ENCODE measurements around the gene SLC35G6.
"Not testable (repeated sequence)": the region's sequence is repeated elsewhere in the genome, so short reads cannot be mapped to it uniquely, and the experiment has no call there.

SLC35G6 gene

DNA sequence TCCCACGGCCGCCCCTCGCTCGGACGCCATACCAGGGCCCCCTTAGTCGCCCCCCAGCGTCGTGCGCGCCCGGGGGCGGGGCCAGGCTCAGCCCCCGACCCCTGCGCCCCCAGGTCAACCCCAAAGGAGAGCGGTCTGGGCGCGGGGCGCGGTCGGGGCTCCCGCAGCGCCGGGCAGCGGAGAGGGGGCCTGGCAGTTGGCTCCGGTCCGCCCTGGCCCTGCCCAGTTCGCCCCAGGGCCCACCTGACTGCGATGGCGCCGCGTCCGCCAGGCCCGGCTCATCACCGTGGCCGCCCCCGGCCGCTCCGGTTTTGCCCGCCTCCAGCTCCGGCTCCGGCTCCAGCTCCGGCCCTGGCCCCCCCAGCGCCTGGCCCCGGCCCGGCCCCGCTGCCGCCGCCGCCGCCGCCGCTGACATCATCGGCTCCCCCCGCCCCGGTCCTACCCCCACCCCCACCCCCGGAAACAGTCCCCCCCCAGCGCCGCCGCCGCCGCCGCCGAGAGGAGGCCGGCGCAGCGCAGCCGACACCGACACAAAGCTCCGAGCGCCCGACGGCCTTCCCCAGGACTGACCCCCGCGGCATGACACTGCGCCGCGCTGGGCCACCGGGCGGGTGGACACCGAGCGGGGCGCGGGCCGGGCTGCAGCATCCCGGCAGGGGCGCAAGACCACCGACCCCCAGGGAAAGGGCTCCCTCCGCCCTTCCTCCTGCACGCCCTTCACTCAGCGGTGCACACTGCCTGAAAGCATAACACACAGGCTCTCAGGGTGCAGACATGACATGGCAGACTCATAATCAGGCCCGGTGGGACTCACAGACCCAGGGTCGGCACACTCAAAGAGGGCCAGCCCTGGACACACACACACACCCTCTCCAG is 1.8 kb upstream of the SLC35G6 start, which contains the start of gene ZBTB4:
ZBTB4 (minus strand) TSS at position 419 of the 876 bp plus-strand sequence. CDS start 12,830 bp downstream, outside the sequence.
- no peak for DNase-seq (ENCODE audit: low read depth)

DNA sequence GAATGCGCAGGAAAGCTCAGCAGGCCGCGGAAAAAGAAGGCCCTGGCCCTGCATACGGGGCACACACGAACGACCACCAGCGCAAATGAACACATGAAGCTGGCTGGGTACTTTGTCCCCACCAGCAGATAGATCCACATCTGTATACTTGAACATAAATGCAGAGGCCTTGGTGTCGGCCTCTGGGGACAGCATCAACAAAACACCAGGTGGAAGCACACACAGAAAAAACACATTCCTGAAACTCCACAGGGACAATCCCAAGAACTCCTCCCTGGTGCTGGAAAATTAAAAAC is 1.2 kb upstream of the SLC35G6 start:
- no peak for DNase-seq (ENCODE audit: low read depth)

DNA sequence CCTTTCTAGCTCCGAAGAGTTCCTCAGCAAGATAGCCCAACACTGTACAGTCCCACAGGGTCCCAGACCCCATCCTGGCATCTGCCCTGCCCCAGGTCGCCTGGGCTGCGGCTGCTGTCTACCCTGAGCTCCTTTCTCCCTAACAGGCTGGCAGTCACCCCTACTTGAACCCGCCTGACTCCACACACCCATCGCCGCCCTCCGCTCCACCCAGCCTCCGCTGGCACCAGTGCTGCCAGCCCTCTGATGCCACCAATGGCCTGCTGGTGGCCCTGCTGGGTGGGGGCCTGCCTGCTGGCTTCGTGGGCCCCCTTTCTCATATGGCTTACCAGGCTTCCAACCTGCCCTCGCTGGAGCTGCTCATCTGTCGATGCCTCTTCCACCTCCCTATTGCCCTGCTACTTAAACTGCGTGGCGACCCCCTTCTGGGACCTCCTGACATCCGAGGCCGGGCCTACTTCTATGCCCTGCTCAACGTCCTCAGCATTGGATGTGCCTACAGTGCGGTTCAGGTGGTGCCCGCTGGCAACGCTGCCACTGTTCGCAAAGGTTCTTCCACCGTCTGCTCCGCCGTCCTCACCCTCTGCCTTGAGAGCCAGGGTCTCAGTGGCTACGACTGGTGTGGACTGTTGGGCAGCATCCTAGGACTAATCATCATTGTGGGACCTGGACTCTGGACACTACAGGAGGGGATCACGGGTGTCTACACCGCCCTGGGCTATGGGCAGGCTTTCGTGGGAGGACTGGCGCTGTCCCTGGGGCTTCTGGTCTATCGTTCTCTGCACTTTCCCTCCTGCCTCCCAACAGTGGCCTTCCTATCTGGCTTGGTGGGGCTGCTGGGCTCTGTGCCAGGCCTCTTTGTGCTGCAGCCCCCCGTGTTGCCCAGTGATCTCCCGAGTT is 846 bp downstream of the SLC35G6 start:
- DNase-seq (ENCODE audit: low read depth) = not testable (repeated sequence)

DNA sequence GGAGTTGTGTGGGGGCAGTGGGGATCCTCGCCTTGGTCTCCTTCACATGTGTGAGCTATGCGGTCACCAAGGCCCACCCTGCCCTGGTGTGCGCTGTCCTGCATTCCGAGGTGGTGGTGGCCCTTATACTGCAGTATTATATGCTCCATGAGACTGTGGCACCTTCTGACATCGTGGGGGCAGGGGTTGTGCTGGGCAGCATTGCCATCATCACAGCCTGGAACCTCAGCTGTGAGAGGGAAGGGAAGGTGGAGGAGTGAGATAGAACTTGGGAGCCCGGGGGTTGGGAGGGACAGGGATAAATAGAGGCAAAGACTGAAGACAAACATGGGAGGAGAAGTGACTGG is 1.5 kb downstream of the SLC35G6 start:
- DNase-seq (ENCODE audit: low read depth) = not testable (repeated sequence)

DNA sequence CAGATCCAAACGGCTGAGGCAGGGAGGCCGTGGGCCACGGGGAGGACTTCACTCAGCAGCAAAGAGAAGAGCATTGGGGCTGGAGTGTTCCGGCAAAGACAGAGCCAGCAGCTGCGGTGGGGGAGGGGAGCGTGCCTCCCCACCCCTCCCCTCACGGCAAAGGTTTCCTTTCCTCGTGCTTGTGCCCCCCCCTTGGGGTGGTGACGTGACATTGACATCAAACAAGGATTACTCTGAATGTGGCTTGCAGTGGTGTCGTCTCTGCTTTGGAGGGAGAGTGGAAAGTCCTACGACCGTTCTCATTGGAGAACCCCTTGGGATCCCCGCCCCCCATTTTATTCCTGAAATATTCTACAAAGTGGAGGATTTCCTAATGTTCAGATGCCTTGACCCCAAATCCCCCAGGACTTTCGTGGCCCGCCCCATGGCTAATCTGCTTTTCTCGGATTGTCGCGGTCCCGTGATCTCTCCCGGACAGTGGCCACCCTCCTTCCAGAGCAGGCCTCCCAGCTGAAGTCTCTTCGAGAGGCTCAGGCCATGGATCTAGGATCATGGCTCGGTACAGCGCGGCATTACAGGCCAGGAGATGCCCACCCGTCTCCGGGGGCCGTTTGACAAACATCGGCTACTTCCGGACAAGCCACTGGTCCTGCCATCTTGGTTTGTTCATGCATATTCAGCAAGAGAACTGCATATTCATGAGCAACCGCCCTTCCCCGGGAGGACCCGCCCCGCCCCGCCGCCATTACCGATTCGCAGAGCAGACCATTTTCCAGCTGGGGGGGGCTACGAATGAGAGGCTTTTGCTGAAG is 2.2 kb downstream of the SLC35G6 start:
- DNase-seq (ENCODE audit: low read depth) = peak; percentile 53

DNA sequence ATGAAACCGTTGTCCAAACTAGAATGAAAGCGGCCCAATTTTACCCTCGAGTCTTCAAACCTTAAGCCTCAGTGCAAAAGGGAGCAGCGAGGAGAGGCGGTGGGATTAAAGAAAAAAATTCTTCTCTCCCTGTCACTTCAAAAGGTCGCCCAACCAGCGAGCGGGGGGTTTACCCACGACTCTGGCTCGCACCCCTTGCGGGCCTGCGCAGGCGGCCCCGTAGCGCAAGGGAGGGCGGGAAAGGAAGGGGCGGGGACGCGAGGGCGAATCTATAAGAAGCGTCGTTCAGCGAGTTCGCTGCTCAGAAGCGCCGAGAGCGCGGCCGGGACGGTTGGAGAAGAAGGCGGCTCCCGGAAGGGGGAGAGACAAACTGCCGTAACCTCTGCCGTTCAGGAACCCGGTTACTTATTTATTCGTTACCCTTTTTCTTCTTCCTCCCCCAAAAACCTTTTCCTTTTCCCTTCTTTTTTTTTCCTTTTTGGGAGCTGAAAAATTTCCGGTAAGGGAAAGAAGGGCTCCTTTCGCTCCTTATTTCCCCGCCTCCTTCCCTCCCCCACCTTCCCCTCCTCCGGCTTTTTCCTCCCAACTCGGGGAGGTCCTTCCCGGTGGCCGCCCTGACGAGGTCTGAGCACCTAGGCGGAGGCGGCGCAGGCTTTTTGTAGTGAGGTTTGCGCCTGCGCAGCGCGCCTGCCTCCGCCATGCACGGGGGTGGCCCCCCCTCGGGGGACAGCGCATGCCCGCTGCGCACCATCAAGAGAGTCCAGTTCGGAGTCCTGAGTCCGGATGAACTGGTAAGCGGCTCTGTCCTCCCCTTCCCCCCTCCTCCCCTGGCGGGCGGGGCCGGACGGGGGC is 3.0 kb downstream of the SLC35G6 start, which contains the start of gene POLR2A:
POLR2A (plus strand) TSS at position 300 of the 852 bp plus-strand sequence.
- peak; percentile 94 for DNase-seq (ENCODE audit: low read depth)

DNA sequence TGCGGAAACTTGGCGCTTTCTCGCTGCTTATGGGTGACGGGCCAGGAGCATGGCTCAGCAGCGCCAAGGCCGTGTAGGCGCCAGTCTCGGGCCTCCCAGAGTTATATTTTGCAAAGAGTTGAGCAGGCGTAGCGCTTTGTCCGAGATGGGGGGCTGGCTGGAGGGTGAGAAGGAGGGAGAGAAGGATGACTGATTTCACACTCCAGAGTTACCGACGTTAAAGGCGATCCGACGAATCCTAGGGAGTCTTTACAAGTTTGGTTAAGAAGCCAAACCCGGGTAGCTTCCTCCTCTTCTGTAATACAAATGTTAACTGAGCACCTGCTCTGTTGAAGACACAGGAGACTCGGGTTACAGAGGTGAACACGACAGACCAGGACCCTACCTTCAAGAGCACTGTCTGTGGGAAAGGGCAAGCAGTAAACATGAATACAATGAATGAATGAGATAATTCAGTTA is 3.7 kb downstream of the SLC35G6 start:
- DNase-seq (ENCODE audit: low read depth) = no peak

DNA sequence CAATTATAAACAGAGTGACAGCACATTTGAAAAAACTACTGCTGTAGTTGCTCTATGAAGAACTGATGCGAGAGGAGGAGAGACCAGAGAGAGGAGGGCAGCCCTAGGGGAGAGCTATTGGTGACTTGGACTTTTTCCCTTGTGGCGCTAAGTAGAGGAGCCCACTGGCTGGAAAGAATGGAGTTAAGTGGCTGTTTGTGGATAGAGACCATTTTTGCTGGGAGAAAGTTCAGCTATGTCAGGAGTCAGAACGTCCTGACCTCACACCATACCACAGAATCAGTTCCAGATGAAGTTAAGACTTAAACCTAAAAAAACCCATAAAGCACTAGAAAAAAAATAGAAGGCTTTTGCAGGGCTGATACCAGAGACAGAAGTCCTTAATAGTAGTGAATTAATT is 4.9 kb downstream of the SLC35G6 start:
- DNase-seq (ENCODE audit: low read depth) = no peak

DNA sequence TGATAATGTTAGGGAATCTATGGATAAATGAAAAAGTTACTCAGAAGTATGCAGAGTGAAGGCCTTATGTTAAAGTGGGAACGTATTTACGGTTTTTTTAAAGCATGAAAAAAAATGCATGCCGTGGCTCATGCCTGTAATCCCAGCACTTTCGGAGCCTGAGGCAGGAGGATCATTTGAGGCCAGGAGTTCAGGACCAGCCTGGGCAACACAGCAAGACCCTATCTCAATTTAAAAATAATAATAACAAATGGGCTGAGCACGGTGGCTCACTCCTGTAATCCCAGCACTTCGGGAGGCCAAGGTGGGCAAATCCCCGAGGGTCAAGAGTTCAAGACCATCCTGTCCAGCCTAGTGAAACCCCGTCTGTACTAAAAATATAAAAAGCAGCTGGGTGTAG is 8.9 kb downstream of the SLC35G6 start:
- no peak for DNase-seq (ENCODE audit: low read depth)

DNA sequence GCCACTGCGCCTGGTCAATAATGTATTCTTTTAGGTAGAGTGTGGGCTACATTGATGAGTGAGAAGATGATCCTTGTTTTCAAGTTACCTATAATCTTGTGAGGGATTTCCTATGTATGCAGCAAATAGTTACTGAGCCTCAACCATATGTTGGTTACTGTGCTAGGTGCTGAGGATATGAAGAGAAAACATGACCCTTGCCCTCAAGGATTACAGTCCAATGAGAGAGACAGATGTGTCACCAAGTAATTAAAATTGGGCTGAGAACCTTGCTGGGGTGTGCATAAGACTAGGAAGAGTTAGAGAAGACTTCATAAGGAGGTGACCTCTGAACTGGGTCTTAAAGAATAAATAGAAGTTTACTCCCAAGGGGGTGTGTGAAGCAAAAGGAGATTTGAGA is 10.3 kb downstream of the SLC35G6 start:
- DNase-seq (ENCODE audit: low read depth) = no peak

DNA sequence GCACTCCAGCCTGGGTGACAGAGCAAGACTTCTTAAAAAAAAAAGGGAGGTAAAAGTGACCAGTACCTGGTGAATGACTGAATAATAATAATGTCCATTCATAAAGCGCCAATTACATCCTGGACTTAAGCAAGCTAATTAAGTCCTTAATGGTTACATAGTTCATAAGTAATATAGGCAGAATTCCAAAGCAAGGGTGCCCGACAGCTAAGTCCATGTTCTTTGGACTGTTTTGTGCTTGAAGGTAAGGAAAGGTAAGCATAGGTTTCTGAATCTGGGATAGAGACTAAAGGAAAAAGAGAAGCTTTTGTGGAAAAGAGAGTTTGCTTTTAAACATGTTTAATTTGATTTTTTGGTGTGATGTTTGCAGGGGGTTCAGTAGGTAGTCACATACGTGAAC is 12.7 kb downstream of the SLC35G6 start:
- DNase-seq (ENCODE audit: low read depth) = no peak

DNA sequence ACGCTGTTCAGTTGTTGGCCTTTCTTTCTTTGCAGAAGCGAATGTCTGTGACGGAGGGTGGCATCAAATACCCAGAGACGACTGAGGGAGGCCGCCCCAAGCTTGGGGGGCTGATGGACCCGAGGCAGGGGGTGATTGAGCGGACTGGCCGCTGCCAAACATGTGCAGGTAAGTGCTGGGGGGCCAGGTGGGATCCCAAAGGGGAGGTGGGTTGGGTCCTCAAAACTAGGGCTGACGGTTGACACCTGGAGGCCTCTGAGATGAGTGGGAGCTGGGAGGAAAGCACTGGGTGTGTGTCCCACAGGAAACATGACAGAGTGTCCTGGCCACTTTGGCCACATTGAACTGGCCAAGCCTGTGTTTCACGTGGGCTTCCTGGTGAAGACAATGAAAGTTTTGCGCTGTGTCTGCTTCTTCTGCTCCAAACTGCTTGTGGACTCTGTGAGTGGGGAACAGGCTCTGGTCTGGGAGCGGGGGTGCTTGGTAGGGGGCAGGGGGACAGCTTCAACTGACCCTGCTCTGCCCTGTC is 14.7 kb downstream of the SLC35G6 start:
- no peak for DNase-seq (ENCODE audit: low read depth)

DNA sequence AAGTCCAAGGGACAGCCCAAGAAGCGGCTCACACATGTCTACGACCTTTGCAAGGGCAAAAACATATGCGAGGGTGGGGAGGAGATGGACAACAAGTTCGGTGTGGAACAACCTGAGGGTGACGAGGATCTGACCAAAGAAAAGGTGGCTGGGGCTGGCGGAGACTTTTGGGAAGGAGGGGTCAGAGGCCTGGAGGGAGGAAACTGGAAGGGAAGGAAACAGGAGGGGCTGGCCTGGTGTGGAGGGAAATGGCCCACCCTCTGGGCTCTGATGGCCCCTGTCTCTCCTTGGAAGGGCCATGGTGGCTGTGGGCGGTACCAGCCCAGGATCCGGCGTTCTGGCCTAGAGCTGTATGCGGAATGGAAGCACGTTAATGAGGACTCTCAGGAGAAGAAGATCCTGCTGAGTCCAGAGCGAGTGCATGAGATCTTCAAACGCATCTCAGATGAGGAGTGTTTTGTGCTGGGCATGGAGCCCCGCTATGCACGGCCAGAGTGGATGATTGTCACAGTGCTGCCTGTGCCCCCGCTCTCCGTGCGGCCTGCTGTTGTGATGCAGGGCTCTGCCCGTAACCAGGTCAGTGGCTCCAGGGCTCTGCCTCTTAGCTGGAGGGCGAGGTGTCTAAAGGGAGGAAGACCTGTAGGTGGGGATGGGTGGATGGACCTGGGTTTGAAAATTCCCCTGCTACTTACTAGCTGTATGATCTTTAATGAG is 15.4 kb downstream of the SLC35G6 start:
- DNase-seq (ENCODE audit: low read depth) = no peak

DNA sequence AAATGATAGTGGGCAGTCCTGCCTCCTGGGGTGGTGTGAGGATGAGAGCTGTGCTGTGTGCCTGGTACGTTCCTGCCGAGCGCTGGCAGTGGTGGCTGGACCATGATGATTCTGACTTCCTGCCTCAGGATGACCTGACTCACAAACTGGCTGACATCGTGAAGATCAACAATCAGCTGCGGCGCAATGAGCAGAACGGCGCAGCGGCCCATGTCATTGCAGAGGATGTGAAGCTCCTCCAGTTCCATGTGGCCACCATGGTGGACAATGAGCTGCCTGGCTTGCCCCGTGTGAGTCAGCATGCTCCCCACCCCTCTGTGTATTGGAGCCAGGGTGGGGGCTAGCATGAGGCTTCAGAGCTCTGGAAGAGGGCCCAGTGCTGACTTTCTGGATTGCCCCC is 16.0 kb downstream of the SLC35G6 start:
- DNase-seq (ENCODE audit: low read depth) = no peak

DNA sequence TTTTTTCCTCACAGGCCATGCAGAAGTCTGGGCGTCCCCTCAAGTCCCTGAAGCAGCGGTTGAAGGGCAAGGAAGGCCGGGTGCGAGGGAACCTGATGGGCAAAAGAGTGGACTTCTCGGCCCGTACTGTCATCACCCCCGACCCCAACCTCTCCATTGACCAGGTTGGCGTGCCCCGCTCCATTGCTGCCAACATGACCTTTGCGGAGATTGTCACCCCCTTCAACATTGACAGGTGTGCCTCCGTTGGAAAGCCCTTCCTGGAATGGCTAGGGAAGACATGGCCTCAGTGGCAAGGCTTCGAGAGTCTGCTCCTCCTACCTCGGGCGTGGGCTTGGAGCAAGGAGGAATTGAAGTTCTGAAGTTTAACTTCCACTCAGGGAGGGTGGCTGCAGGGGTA is 16.4 kb downstream of the SLC35G6 start:
- DNase-seq (ENCODE audit: low read depth) = no peak

DNA sequence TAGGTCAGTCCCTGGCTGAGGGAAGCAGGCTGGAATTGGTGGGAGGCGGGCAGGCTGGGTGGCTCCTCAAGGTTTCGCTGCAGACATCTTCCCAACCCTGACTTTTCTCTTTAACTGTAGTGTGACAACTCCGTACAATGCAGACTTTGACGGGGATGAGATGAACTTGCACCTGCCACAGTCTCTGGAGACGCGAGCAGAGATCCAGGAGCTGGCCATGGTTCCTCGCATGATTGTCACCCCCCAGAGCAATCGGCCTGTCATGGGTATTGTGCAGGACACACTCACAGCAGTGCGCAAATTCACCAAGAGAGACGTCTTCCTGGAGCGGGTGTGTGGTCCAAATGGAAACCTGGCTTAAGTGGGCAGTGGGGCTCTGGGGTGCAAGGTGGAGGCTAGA is 17.9 kb downstream of the SLC35G6 start:
- DNase-seq (ENCODE audit: low read depth) = no peak

DNA sequence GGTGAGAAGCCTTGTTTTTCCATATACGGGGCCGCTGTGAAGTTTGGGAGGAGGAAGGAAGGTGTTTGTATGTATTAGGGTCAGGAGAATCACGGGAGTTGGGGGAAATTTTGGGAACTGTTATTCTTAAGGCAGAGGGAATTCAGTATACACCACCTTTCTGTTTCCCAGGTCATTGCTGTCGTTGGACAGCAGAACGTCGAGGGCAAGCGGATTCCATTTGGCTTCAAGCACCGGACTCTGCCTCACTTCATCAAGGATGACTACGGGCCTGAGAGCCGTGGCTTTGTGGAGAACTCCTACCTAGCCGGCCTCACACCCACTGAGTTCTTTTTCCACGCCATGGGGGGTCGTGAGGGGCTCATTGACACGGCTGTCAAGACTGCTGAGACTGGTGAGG is 20.5 kb downstream of the SLC35G6 start:
- no peak for DNase-seq (ENCODE audit: low read depth)

DNA sequence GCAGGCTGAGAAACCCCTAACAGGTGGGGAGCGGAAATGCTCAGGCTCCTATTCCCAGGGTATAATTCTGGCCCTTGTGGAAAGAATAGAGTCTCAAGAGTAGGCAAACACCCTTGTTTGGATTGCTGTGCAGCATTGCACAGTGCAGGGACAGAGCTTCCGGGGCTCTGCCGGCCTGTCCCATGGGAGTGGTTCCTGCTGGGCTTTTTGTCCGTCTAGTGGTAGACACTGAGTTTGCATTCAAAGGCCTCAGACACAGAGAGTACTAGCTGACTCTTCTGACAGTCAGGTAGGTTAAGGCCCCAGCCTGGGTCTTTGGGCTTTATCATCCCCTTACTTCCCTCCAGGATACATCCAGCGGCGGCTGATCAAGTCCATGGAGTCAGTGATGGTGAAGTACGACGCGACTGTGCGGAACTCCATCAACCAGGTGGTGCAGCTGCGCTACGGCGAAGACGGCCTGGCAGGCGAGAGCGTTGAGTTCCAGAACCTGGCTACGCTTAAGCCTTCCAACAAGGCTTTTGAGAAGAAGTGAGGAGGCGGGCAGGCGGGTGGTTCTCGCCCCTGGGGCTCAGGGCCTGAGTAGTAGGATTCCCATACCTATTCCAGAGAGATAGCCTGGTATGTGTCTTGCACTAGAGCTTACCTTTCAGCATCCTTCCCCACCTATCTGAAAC is 21.1 kb downstream of the SLC35G6 start:
- no peak for DNase-seq (ENCODE audit: low read depth)

DNA sequence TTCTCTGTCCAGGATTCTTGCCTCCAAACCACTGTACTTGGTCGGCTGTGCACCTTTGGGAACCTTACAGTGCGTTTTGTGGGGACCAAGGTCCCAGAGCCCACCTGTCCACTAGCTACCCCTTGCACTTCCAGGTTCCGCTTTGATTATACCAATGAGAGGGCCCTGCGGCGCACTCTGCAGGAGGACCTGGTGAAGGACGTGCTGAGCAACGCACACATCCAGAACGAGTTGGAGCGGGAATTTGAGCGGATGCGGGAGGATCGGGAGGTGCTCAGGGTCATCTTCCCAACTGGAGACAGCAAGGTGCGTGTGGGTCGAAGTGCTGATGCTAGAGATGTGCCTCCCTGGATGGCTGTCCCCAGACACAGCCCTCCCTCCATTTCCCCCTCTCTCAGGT is 21.7 kb downstream of the SLC35G6 start:
- no peak for DNase-seq (ENCODE audit: low read depth)

DNA sequence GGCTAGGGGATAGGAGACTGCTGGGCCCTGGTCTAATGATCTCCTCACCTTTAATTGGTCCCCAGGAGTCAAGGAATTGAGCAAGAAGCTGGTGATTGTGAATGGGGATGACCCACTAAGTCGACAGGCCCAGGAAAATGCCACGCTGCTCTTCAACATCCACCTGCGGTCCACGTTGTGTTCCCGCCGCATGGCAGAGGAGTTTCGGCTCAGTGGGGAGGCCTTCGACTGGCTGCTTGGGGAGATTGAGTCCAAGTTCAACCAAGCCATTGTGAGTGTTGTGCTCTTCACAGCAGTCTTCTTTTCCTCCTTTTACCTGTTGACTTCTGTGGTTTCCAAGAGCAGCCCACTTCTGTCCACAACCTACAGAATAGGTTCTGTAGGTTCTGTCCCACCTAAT is 22.3 kb downstream of the SLC35G6 start:
- DNase-seq (ENCODE audit: low read depth) = no peak

Data from HS-5 (cell line).